Caco-2 (cell line): ENCODE data around the gene RNF13. TPM values are rescaled to one million over a fixed set of nuclear protein-coding genes. Genes with fewer than 3 reads are reported as not detected.

Experiments
- BruUV-seq: library from RNA; stranded (reverse); fragments of 400-500 nt; replicated peaks from 2 replicates; lab custom pipeline; 2021; lab: Mats Ljungman, UMichigan
- CTCF ChIA-PET: fragments of 300-600 bp; sonication (Branson Sonifier 250); formaldehyde crosslinking; loops from one replicate; lab custom pipeline; 2022; ENCODE audit warnings: antibody characterized with exemption; lab: Charles Lee
- POLR2A ChIA-PET: fragments of 300-600 bp; sonication (Branson Sonifier 250); formaldehyde crosslinking; loops from one replicate; lab custom pipeline; 2022; ENCODE audit warnings: antibody characterized with exemption; lab: Charles Lee
- DNase-seq, 2 experiments: peaks; one replicate each; pipeline versions ENCODE4 v3.0.0 to v3.0.0-alpha.2; 2020 to 2022
- H3K27me3 ChIP-seq: replicated peaks from 2 replicates; pipeline ENCODE4 v1.6.0; 2011; ENCODE audit warnings: low read length; ENCODE audit not compliant: control insufficient read depth, insufficient read depth
- H3K36me3 ChIP-seq: 2 replicates; pipeline ENCODE4 v1.5.1; 2011; ENCODE audit warnings: low read length; ENCODE audit not compliant: control insufficient read depth, insufficient read depth
- H3K4me1 ChIP-seq: fragments of 250-450 bp; sonication (Bioruptor Pico); 2 replicates; pipeline ENCODE4 v1.5.1; 2020; ENCODE audit warnings: mild to moderate bottlenecking
- H3K4me3 ChIP-seq: 2 replicates; pipeline ENCODE4 v1.5.1; 2011; ENCODE audit warnings: low read depth, mild to moderate bottlenecking, control low read depth, low read length
- H3K9me3 ChIP-seq: fragments of 250-450 bp; sonication (Bioruptor Pico); 2 replicates; pipeline ENCODE4 v1.5.1; 2020; ENCODE audit warnings: mild to moderate bottlenecking, moderate library complexity
- H3K27ac Mint-ChIP-seq: one replicate; pipeline ENCODE4 v1.8.0; 2022; ENCODE audit warnings: mixed read lengths; ENCODE audit not compliant: unreplicated experiment
- H3K27me3 Mint-ChIP-seq: one replicate; pipeline ENCODE4 v1.8.0; 2022; ENCODE audit warnings: mixed read lengths; ENCODE audit not compliant: insufficient read depth, unreplicated experiment
- H3K36me3 Mint-ChIP-seq: one replicate; pipeline ENCODE4 v1.8.0; 2022; ENCODE audit warnings: mild to moderate bottlenecking, mixed read lengths; ENCODE audit not compliant: insufficient read depth, unreplicated experiment
- H3K4me1 Mint-ChIP-seq: one replicate; pipeline ENCODE4 v1.8.0; 2022; ENCODE audit warnings: low read depth, mixed read lengths; ENCODE audit not compliant: unreplicated experiment
- H3K4me3 Mint-ChIP-seq: one replicate; pipeline ENCODE4 v1.8.0; 2022; ENCODE audit warnings: mild to moderate bottlenecking, moderate library complexity, mixed read lengths; ENCODE audit not compliant: unreplicated experiment
- H3K9me3 Mint-ChIP-seq: one replicate; pipeline ENCODE4 v1.8.0; 2022; ENCODE audit warnings: mixed read lengths; ENCODE audit not compliant: unreplicated experiment
- CTCF ChIP-seq, 2 experiments: fragments of 200-600 bp in 1 of 2; IDR thresholded peaks; 1 replicate in 1 of 2; 2 replicates in 1 of 2; pipeline versions ENCODE4 v1.5.1 to v1.8.0; 2011 to 2022; ENCODE audit warnings: antibody characterized with exemption in 1 of 2, control low read depth in 1 of 2, inconsistent platforms in 1 of 2, low read depth in 1 of 2, low read length in 1 of 2, mild to moderate bottlenecking in 1 of 2, moderate library complexity in 1 of 2; ENCODE audit not compliant: insufficient read depth in 1 of 2, severe bottlenecking in 1 of 2, unreplicated experiment in 1 of 2
- intact Hi-C: fragments of 100-400 bp; cut with micrococcal nuclease; formaldehyde crosslinking; loops from one replicate; pipeline ENCODE4 v1.10.0; 2022; ENCODE audit not compliant: unreplicated experiment
- total RNA-seq: library from RNA; stranded (reverse); gene quantifications from 2 replicates; pipeline ENCODE4 v1.2.3, GENCODE V29; 2022

RNF13 gene
- total RNA-seq, 1 experiment from 2014 or later: 44.2 TPM

DNA sequence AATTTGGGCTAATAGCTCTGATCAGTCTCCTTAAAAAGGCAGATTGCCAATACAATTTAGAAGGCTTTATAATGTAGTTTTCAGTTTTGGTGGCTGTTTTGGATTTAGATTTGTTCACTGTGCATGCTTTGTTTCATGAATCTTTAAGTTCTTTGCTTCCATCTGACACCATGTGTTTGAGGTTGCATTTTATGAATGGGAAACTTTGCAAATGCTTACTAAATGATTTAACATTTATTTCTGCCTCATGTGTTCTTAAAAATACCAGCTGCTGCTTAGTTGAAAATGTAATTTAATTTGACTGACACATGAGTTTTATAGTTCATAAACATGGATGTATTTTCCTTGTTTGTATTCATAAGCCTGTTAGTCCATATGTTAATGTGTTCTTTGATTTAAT is 78.6 kb downstream of the RNF13 start:
- H3K27ac Mint-ChIP-seq: no peak overlapping the region
- Histone ChIP-seq H3K36me3 (no peaks in the 10 kb centered on the region), H3K9me3 (no peaks in the 10 kb centered on the region), H3K4me1 (peaks cover 6% of the 10 kb centered on the region; the same call in 1 of the 2 replicates), H3K27me3 (no peaks in the 10 kb centered on the region), H3K4me3 (no peak overlapping the region)
- no peak overlapping the region for H3K4me3 Mint-ChIP-seq
- ChIA-PET CTCF (interaction anchor here (0.6 kb wide), 1 partner anchor 423 kb away, joined by 3 read pairs; no protein-coding TSS in a partner anchor), POLR2A (no interaction called here)
- no peak for TF ChIP-seq CTCF (IDR thresholded peaks at IDR 0.05; ENCODE audit: insufficient read depth in 1 of 2, low read depth in 1 of 2, low read length in 1 of 2, severe bottlenecking in 1 of 2, unreplicated experiment in 1 of 2)
- no peaks in the 10 kb centered on the region for H3K4me1 Mint-ChIP-seq
- no peaks in the 10 kb centered on the region for H3K9me3 Mint-ChIP-seq
- intact Hi-C loops: no loop called here
- BruUV-seq: no TSS peak
- DNase-seq: no peak
- peaks cover 5% of the 10 kb centered on the region for H3K36me3 Mint-ChIP-seq
- H3K27me3 Mint-ChIP-seq: no peaks in the 10 kb centered on the region

DNA sequence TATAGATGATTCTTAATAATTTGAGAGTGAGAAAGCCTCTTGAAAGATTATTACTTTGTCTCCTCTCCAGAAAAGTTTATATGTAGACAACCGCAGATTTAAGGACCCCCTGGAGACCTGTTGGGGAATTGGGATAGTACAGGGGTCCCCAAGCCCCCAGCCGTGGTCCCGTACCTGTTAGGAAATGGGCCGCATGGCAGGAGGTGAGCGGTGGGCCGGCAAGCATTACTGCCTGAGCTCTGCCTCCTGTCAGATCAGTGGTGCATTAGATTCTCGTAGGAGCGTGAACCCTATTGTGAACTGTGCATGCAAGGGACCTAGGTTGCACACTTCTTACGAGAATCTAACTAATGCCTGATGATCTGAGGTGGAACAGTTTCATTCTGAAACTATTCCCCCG is 79.4 kb downstream of the RNF13 start:
- intact Hi-C loops: no loop called here
- Mint-ChIP-seq H3K36me3 (peaks cover 5% of the 10 kb centered on the region), H3K27me3 (no peaks in the 10 kb centered on the region), H3K4me3 (no peak overlapping the region), H3K27ac (no peak overlapping the region), H3K4me1 (no peaks in the 10 kb centered on the region), H3K9me3 (no peaks in the 10 kb centered on the region)
- POLR2A ChIA-PET: no interaction called here
- no peaks in the 10 kb centered on the region for H3K36me3 ChIP-seq
- H3K4me1 ChIP-seq: peaks cover 6% of the 10 kb centered on the region; the same call in 1 of the 2 replicates
- no peak for DNase-seq
- CTCF ChIA-PET: no interaction called here
- H3K27me3 ChIP-seq: no peaks in the 10 kb centered on the region
- no peak for TF ChIP-seq CTCF (IDR thresholded peaks at IDR 0.05; ENCODE audit: insufficient read depth in 1 of 2, low read depth in 1 of 2, low read length in 1 of 2, severe bottlenecking in 1 of 2, unreplicated experiment in 1 of 2)
- H3K4me3 ChIP-seq: no peak overlapping the region
- BruUV-seq: no TSS peak
- no peaks in the 10 kb centered on the region for H3K9me3 ChIP-seq

DNA sequence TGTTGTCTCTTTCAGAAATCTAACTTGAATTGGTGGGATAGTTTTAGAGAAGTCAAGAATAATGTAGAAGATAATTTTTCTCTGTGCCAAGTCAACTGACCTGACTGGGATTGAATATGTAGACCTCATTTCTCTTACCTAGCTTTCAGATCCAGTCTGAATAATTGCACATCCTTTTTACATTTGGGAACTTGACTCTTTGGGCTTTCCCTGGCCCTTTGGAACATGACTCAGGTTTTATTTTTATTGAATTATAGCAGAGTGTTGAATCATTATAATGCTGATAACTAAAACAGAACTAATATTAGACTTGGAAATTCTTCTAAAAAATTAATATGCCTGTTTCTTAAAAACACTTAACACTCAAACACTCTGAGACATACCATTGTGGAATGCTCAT is 81.2 kb downstream of the RNF13 start:
- H3K27ac Mint-ChIP-seq: no peak overlapping the region
- no peaks in the 10 kb centered on the region for H3K36me3 ChIP-seq
- peaks cover 6% of the 10 kb centered on the region; the same call in 1 of the 2 replicates for H3K4me1 ChIP-seq
- no peak for DNase-seq
- peaks cover 5% of the 10 kb centered on the region for H3K36me3 Mint-ChIP-seq
- intact Hi-C loops: no loop called here
- ChIA-PET CTCF (no interaction called here), POLR2A (no interaction called here)
- H3K4me1 Mint-ChIP-seq: no peaks in the 10 kb centered on the region
- no peaks in the 10 kb centered on the region for H3K27me3 ChIP-seq
- no TSS peak for BruUV-seq
- no peaks in the 10 kb centered on the region for H3K9me3 ChIP-seq
- H3K4me3 ChIP-seq: no peak overlapping the region
- H3K9me3 Mint-ChIP-seq: no peaks in the 10 kb centered on the region
- TF ChIP-seq CTCF (IDR thresholded peaks at IDR 0.05; ENCODE audit: insufficient read depth in 1 of 2, low read depth in 1 of 2, low read length in 1 of 2, severe bottlenecking in 1 of 2, unreplicated experiment in 1 of 2): no peak
- H3K4me3 Mint-ChIP-seq: no peak overlapping the region
- no peaks in the 10 kb centered on the region for H3K27me3 Mint-ChIP-seq
